Measurements from ENCODE around the gene FLRT2. TPM values are rescaled to one million over a fixed set of nuclear protein-coding genes. Genes with fewer than 3 reads are reported as not detected.

FLRT2 gene
- total RNA-seq, 2 donors from 2014 or later: not detected

DNA sequence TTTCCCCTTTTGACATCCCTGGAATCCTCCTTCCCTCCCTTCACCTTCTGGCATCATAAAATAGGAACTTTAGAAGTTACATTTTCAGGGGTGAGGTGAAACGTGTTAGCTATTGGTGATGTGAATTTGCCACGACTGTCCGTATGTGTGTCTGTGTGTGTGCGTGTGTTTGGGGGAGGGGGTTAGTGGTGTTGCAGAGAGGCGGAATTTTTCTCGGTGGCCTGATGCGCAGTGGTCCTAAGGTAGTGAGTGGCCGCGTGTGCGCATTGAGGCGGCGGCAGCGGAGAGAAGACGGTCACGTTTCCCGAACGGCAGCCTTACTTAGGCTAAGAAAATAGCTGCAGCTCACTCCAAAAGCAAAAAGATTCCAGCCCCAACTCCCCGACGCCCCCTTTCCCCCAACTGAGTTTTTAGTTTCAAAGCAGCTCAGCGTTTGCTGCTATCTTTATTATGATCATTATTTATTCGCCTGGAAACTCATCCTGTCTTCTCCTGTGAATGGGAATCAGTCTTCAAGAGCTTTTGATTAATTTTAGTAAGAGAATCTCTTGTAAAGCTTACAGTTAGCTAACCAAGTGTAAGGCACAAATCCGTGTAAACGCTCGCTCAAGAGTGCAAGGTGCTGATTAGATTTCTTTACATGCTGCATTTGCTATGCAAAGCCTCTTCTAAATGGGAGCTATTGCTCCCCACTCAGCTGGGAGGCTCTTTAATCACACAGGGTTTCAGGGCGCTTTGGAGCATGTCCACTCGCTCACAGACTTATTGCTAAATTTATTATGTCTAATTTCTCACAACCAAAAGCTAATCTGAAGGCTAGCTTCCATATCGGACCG, 4.7 kb downstream of the FLRT2 start:
- no peak overlapping the region for H3K27ac Mint-ChIP-seq

DNA sequence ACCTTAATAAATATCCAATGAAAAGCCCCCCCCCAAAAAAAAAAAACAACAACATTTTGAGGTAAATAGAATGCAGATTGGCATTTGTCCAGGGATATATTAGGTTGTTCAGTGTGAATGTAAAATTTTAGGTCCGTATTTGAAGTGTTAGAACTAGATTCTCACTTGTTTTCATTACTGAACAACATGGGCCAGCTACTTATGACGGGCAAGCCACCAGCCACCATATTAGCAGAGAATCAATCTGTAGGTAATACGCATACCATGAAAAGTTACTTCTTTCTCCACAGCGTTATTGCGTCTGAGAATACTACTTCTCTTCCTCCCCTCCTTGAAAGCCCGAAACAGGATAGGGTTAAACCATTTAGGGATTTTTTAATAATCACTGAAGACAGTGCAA, 5.4 kb downstream of the FLRT2 start:
- H3K4me1 Mint-ChIP-seq: peaks cover 4% of the 10 kb centered on the region
- peaks cover 47% of the 10 kb centered on the region for H3K27me3 Mint-ChIP-seq
- no peak overlapping the region for H3K4me3 Mint-ChIP-seq
- no peak for ATAC-seq (replicated peaks)
- H3K36me3 Mint-ChIP-seq (ENCODE audit: low read depth): no peaks in the 10 kb centered on the region
- no peaks in the 10 kb centered on the region for H3K9me3 Mint-ChIP-seq
- no peak overlapping the region for H3K27ac Mint-ChIP-seq

More for the DNA sequence above, 4.7 kb downstream of the FLRT2 start:
- peaks cover 4% of the 10 kb centered on the region for H3K4me1 Mint-ChIP-seq
- ATAC-seq (replicated peaks): no peak
- no peak overlapping the region for H3K4me3 Mint-ChIP-seq
- no peaks in the 10 kb centered on the region for H3K9me3 Mint-ChIP-seq
- no peaks in the 10 kb centered on the region for H3K36me3 Mint-ChIP-seq (ENCODE audit: low read depth)
- peaks cover 49% of the 10 kb centered on the region for H3K27me3 Mint-ChIP-seq

DNA sequence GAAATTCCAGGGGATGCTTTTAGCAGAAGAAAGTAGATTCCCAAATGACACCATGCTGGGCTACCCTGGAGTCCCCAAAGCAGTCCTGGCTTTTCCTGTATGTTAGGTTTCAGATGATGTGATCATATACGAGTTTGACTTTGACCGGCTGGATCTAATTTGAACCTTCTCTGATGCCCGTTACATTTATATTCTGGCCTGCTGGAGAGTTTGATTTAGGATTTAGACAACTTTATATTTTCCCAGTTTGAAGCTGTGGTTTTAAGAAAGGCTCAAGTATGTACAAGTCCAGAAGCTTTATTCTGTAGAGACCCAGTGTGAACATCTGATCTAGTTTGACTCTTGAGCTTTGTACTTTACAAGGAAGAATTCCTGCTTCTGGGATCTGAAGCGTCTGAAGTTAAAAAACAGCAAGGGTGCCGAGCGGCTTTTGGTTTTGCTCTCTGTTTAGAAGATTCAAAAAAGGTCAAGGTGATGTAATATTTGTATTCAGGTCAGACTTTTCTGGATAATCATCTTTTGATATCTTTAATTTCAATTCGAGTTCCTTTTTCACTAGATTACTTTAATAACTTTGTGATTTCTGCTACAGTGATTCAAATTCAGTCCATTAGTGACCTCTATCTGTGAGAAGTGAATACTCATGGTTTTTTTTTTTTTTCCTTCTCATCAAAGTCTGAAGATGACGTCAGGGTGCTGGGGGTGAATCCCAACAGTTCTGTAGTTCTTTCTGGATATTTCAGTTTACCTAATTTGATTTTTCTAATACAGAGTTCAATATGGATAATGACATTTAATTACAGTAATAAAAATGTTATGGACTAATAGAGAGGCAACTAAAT, 6.3 kb downstream of the FLRT2 start:
- Mint-ChIP-seq H3K36me3 (ENCODE audit: low read depth) (no peaks in the 10 kb centered on the region), H3K4me1 (peaks cover 4% of the 10 kb centered on the region), H3K9me3 (no peaks in the 10 kb centered on the region), H3K27me3 (peaks cover 39% of the 10 kb centered on the region), H3K4me3 (no peak overlapping the region), H3K27ac (no peak overlapping the region)
- no peak for ATAC-seq (replicated peaks)

DNA sequence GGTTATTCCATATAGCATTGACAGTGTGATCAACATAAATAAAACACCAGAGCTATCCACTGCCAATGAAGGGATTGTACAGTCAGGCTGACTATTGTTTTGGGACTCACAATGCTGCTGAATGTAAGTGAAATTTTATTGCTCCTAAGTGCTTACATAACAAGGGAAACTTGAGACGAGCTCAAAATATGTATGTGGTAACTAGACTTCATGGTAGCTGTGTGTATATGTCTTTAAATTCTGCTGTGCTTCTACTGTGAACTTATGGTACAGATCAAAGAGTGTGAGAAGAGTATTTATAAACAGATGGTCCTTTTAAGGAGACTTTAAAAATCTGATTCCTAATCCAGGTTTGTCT, 6.9 kb downstream of the FLRT2 start:
- ATAC-seq (replicated peaks): no peak
- no peak overlapping the region for H3K27ac Mint-ChIP-seq
- H3K4me3 Mint-ChIP-seq: no peak overlapping the region
- H3K36me3 Mint-ChIP-seq (ENCODE audit: low read depth): no peaks in the 10 kb centered on the region
- H3K27me3 Mint-ChIP-seq: peaks cover 33% of the 10 kb centered on the region
- H3K4me1 Mint-ChIP-seq: peaks cover 4% of the 10 kb centered on the region
- H3K9me3 Mint-ChIP-seq: no peaks in the 10 kb centered on the region

DNA sequence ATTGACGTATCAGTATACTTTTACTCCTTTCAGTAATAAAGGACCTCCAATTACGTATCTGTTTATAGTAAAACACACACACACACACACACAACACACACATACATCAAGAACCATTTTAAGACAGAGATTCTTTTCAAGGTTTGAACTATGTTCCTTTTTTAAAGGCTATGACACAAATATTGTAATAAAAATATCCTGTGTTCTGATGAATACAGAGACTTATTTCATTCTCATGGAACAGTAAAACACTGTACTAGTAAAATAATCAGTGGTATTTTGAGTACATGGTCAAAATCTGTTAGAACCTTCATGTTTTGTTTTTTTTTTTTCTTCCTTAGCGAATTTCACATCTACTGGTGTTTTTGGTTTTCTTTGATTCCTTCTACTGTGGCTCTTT, 7.6 kb downstream of the FLRT2 start:
- no peak for ATAC-seq (replicated peaks)
- Mint-ChIP-seq H3K27ac (no peak overlapping the region), H3K4me3 (no peak overlapping the region), H3K4me1 (no peaks in the 10 kb centered on the region), H3K9me3 (no peaks in the 10 kb centered on the region), H3K27me3 (peaks cover 26% of the 10 kb centered on the region), H3K36me3 (ENCODE audit: low read depth) (no peaks in the 10 kb centered on the region)

DNA sequence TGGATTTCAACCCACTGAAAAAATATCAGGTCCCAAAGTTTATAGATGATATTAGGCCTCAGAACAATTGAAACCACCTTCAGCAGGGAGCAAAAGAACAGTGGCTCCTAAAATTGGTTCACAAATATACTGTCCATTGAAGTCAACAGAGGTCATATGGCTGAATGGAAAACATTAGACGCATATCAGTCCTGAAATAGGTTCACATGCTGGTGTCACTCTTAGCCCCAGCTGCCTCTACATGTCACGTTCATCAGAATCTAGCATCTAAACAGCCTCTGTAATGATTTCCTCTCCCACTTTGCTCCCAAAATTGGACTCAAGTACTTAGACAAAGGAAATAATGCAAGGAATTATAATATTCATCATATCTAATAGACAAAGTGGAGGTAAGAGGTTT, 8.7 kb downstream of the FLRT2 start:
- Mint-ChIP-seq H3K36me3 (ENCODE audit: low read depth) (no peaks in the 10 kb centered on the region), H3K27me3 (peaks cover 21% of the 10 kb centered on the region), H3K4me1 (no peaks in the 10 kb centered on the region), H3K27ac (no peak overlapping the region), H3K9me3 (no peaks in the 10 kb centered on the region), H3K4me3 (no peak overlapping the region)
- ATAC-seq (replicated peaks): no peak

DNA sequence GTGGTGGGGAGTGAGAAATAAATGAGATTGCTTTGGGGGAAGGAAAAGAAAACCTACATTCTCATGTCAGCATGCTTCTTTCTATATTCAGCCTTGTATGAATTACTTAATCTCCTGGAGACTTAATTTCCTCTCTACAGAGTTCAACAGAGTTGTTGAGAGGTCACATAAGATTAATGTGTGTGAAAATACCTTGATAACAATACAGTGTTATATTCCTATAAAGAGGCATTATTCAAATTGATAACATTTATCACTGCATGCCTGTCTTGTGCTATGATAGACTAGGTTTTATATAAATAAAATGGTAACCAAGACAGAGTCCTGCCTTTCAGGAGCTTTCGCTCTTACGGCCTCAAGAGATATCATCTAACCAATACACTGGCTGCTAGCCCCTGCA, 9.6 kb downstream of the FLRT2 start:
- Mint-ChIP-seq H3K4me1 (no peaks in the 10 kb centered on the region), H3K27ac (no peak overlapping the region), H3K4me3 (no peak overlapping the region)

DNA sequence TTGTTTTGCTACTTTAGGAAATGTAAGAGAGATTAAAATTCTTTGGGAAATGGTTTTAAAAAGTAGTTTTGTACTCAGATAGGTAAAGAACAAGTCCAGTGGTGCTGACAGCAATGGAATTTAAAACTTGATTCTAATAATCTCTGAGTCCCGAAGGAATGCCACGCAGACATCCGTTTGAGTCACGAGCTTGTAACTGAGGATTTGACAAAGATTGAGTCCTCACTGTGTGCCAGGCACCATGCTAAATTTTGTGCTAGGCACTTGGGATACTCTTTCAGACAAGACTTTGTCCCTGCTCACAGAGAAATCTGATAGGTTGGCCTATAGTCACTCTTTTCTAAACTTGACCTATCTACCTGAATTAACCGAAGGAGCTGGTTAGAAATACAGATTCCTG, 12.7 kb downstream of the FLRT2 start:
- Mint-ChIP-seq H3K27me3 (peaks cover 3% of the 10 kb centered on the region), H3K36me3 (ENCODE audit: low read depth) (no peaks in the 10 kb centered on the region), H3K27ac (no peak overlapping the region), H3K9me3 (no peaks in the 10 kb centered on the region), H3K4me1 (no peaks in the 10 kb centered on the region), H3K4me3 (no peak overlapping the region)
- ATAC-seq (replicated peaks): no peak

More for the DNA sequence above, 9.6 kb downstream of the FLRT2 start:
- no peaks in the 10 kb centered on the region for H3K36me3 Mint-ChIP-seq (ENCODE audit: low read depth)
- no peak for ATAC-seq (replicated peaks)
- H3K27me3 Mint-ChIP-seq: peaks cover 17% of the 10 kb centered on the region
- no peaks in the 10 kb centered on the region for H3K9me3 Mint-ChIP-seq

DNA sequence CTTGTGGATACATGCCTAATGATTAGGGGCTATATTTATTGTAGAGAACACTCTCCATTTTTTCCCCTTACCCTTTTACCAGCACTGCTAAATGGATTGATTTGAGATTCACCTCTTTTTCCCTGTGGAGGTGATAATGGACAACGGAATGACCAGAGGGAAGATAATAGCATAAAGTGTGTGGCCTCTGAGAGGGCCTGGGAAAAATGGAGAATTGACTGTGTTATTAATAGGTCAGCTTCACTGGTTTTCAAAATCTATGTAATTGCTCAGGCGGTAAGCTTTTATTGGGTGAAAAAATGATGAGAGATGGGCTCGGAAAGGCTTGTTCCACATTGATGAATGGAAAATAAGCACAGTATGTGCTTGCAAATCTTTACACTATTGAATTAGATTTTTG, 15.8 kb downstream of the FLRT2 start:
- H3K4me1 Mint-ChIP-seq: no peaks in the 10 kb centered on the region
- H3K27me3 Mint-ChIP-seq: no peaks in the 10 kb centered on the region
- H3K4me3 Mint-ChIP-seq: no peak overlapping the region
- no peak overlapping the region for H3K27ac Mint-ChIP-seq
- H3K36me3 Mint-ChIP-seq (ENCODE audit: low read depth): no peaks in the 10 kb centered on the region
- ATAC-seq (replicated peaks): no peak
- H3K9me3 Mint-ChIP-seq: no peaks in the 10 kb centered on the region

DNA sequence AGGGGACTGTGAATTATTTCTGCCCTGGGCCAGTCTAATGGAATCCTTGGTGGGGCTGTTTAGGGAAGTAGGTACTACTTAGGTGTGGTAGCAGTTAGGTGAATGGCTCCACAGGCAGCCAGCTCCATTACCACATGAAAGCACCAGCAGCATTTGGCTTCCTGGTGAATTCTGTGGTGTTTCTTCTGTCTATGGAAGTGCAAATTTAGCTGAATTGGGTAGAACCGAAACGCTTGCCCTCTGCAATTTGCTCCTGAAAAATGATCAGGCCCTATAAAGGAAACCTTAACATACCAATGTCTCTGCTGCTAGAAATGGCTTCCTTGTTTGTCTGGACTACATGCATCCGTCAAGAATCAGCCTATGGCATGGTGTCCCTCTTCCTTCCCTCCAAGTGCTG, 16.4 kb downstream of the FLRT2 start:
- H3K9me3 Mint-ChIP-seq: no peaks in the 10 kb centered on the region
- no peak overlapping the region for H3K27ac Mint-ChIP-seq
- H3K4me1 Mint-ChIP-seq: no peaks in the 10 kb centered on the region
- no peak for ATAC-seq (replicated peaks)
- H3K27me3 Mint-ChIP-seq: no peaks in the 10 kb centered on the region
- H3K36me3 Mint-ChIP-seq (ENCODE audit: low read depth): no peaks in the 10 kb centered on the region
- no peak overlapping the region for H3K4me3 Mint-ChIP-seq

DNA sequence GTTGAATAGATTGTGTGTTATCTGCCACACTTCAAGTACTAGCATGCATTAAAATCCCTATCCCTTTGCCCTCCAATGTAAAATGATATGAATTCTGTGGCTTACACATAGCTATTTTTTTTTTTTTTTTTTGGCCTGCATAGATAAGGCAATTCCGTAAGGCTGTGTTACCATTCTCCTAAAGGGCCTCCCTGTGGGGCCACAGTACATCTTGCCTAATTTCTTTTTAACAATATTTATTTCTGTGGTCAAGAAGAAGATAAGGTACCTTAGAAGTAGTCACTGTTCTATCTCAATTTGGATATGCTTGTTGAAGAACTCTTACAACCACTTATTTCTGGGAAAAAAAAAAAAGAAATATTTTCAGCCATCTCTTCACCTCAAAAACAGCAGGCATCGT, 19.8 kb downstream of the FLRT2 start:
- no peaks in the 10 kb centered on the region for H3K4me1 Mint-ChIP-seq
- H3K4me3 Mint-ChIP-seq: no peak overlapping the region
- H3K27ac Mint-ChIP-seq: no peak overlapping the region
- no peaks in the 10 kb centered on the region for H3K36me3 Mint-ChIP-seq (ENCODE audit: low read depth)
- H3K9me3 Mint-ChIP-seq: no peaks in the 10 kb centered on the region
- no peaks in the 10 kb centered on the region for H3K27me3 Mint-ChIP-seq
- no peak for ATAC-seq (replicated peaks)

DNA sequence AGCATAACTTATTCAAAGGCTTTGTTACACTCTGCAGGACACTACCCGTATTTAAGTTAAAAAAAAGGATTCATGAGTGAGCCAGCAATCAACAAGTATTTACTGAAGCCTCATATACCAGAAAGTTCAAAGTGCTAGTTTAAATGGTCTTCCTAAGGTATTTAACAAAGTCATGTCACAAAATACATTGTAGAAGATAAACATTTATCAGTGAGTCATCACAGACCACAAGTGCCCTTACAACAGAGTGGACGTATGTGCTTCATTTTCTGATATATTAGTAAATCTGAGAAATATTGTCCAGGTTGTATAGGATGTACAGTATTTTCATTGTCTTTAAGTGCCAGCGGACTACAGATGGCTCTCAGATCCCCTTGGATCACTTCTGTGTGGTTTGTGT, 24.2 kb downstream of the FLRT2 start:
- no peaks in the 10 kb centered on the region for H3K27me3 Mint-ChIP-seq
- H3K4me3 Mint-ChIP-seq: no peak overlapping the region
- H3K4me1 Mint-ChIP-seq: no peaks in the 10 kb centered on the region
- H3K27ac Mint-ChIP-seq: no peak overlapping the region
- no peak for ATAC-seq (replicated peaks)
- H3K9me3 Mint-ChIP-seq: no peaks in the 10 kb centered on the region
- H3K36me3 Mint-ChIP-seq (ENCODE audit: low read depth): no peaks in the 10 kb centered on the region

DNA sequence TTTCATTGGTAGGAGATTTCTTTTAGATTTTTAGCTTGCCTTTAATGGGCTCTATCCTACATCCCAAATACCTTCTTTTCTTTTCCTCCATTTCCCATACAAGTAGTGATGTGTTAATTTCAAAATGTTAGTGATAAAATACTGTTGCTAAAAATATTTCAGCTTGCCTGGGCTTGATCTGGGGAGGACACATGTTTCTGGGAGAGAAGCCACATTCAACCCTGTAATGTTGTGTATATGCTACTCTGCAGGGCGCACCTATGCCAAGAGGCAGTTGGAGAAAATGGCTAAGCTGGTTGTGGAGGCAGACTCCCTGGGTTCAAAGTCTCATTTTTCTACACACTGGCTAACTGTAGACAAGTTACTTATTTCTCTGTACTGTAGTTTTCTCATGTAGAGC, 26.3 kb downstream of the FLRT2 start:
- no peak overlapping the region for H3K4me3 Mint-ChIP-seq
- no peak overlapping the region for H3K27ac Mint-ChIP-seq
- H3K4me1 Mint-ChIP-seq: no peaks in the 10 kb centered on the region
- no peak for ATAC-seq (replicated peaks)
- no peaks in the 10 kb centered on the region for H3K9me3 Mint-ChIP-seq
- no peaks in the 10 kb centered on the region for H3K27me3 Mint-ChIP-seq
- no peaks in the 10 kb centered on the region for H3K36me3 Mint-ChIP-seq (ENCODE audit: low read depth)

DNA sequence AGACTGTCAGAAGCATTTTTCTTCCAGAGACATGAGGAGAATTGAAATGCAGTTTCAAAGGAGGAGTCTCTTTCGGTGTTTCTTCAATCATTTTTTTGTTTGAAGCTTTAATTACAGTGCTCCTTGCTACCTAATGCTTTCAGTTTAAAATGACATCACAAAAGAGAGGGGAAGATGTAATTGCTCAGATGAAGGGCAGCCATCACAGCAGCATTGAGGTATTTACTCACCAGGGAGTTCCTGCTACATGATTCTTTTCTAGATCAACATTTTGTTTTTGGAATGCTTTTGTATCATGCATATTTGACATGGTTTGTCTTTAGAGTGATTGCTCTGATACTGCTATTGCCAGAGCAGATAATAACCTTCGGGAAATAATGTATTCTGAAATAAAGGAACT, 28.6 kb downstream of the FLRT2 start:
- H3K36me3 Mint-ChIP-seq (ENCODE audit: low read depth): no peaks in the 10 kb centered on the region
- no peak overlapping the region for H3K27ac Mint-ChIP-seq
- H3K4me3 Mint-ChIP-seq: no peak overlapping the region
- ATAC-seq (replicated peaks): no peak
- no peaks in the 10 kb centered on the region for H3K9me3 Mint-ChIP-seq
- no peaks in the 10 kb centered on the region for H3K4me1 Mint-ChIP-seq
- H3K27me3 Mint-ChIP-seq: no peaks in the 10 kb centered on the region

DNA sequence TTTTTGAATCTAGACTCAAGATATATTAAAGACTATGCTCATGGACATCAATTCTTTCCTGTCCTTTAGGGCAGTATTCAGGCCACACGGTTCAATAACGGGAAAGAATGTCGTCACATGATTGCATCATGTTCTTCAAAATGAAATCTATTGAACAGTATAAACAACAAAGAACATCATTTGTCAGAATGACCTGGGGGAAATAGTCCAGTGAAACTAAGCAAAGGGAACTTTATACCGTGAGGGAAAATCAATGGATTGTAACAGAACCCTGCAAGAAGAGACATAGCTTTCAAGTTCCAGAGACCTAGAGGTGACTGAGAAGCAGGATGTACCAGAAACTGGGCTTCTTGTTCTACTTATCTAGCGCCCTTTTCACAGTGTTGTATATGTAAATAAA, 32.7 kb downstream of the FLRT2 start:
- H3K27ac Mint-ChIP-seq: no peak overlapping the region
- no peak overlapping the region for H3K4me3 Mint-ChIP-seq
- no peaks in the 10 kb centered on the region for H3K9me3 Mint-ChIP-seq
- no peak for ATAC-seq (replicated peaks)
- H3K4me1 Mint-ChIP-seq: no peaks in the 10 kb centered on the region
- H3K36me3 Mint-ChIP-seq (ENCODE audit: low read depth): no peaks in the 10 kb centered on the region
- no peaks in the 10 kb centered on the region for H3K27me3 Mint-ChIP-seq

Data from activated T-helper 17 cell treated with anti-CD3 and anti-CD28 coated beads, Interleukin-2, amount 50 U/mL, for 72 hours (primary cell).